Thoracic aorta (tissue), 2 donors: ENCODE measurements around the gene MRPL27. TPM values are rescaled to one million over a fixed set of nuclear protein-coding genes. Genes with fewer than 3 reads are reported as not detected.
"Not testable (repeated sequence)": the region's sequence is repeated elsewhere in the genome, so short reads cannot be mapped to it uniquely, and the experiment has no call there.

ENCODE experiments used
- ATAC-seq: fragments of 150-250 bp; one replicate; pipeline ENCODE4 v1.8.0; 2017; ENCODE audit warnings: low read depth; ENCODE audit not compliant: insufficient number of reproducible peaks, low FRiP score
- DNase-seq: peaks from one replicate; pipeline ENCODE4 v3.0.0-alpha.2; 2020; ENCODE audit warnings: low spot score
- H3K27ac ChIP-seq, 2 donors: fragments of 200-600 bp; sonication (generic); 1 replicate in 1 of 2; 2 replicates in 1 of 2; pipeline ENCODE4 v1.5.1; 2016; ENCODE audit warnings: mild to moderate bottlenecking in 2 of 2, moderate library complexity in 2 of 2
- H3K27me3 ChIP-seq: fragments of 200-600 bp; sonication (generic); replicated peaks from 2 replicates; pipeline ENCODE4 v1.6.0; 2016; ENCODE audit warnings: mild to moderate bottlenecking; ENCODE audit not compliant: insufficient read depth
- H3K36me3 ChIP-seq: fragments of 200-600 bp; sonication (generic); one replicate; pipeline ENCODE4 v1.5.1; 2016
- H3K4me1 ChIP-seq, 2 donors: fragments of 200-600 bp; sonication (generic); 1 replicate in 1 of 2; 2 replicates in 1 of 2; pipeline versions ENCODE4 v1.5.1 to v1.6.0; 2016; ENCODE audit warnings: low read depth in 2 of 2, mild to moderate bottlenecking in 1 of 2; ENCODE audit not compliant: control insufficient read depth in 1 of 2
- H3K4me3 ChIP-seq: fragments of 200-600 bp; sonication (generic); 2 replicates; pipeline ENCODE4 v1.5.1; 2016; ENCODE audit warnings: mild to moderate bottlenecking
- H3K9me3 ChIP-seq: fragments of 200-600 bp; sonication (generic); 2 replicates; pipeline ENCODE4 v1.5.1; 2016
- CTCF ChIP-seq: fragments of 200-600 bp; sonication (generic); IDR thresholded peaks from one replicate; pipeline ENCODE4 v1.5.1; 2019; ENCODE audit warnings: antibody characterized with exemption
- total RNA-seq, 2 donors: library from RNA; depleted of rRNA; stranded (reverse); fragments of >200 nt; gene quantifications; one replicate each; pipeline versions ENCODE4 v1.1.0 to v1.2.3, GENCODE V29; 2016

MRPL27 gene
- total RNA-seq, 2 donors from 2014 or later, result 17.1 to 42.9 TPM

DNA sequence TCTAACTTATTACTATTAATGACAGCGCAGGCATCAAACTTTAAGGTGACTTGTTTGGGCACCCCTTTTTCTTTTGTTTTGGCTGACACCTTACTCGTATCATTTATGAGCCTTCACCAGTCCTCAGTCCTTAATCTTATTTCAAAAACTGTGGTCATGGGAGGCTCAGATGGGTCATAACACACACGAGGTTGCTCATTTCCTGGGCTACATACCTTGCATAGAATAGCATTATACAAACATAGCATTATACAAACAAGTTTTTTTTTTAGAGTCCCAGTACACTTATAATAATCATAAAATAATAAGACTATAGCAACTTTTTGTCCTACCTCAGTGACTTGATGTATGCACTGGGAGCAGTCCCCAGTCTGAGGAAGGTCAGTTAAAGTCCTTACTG, 41.8 kb upstream of the MRPL27 start:
- no peak for TF ChIP-seq CTCF
- Histone ChIP-seq H3K4me1 (no peaks in the 10 kb centered on the region), H3K9me3 (no peaks in the 10 kb centered on the region), H3K27ac (no peak overlapping the region), H3K36me3 (no peaks in the 10 kb centered on the region), H3K4me3 (no peak overlapping the region), H3K27me3 (no peaks in the 10 kb centered on the region)
- ATAC-seq (no peak), DNase-seq (no peak)

DNA sequence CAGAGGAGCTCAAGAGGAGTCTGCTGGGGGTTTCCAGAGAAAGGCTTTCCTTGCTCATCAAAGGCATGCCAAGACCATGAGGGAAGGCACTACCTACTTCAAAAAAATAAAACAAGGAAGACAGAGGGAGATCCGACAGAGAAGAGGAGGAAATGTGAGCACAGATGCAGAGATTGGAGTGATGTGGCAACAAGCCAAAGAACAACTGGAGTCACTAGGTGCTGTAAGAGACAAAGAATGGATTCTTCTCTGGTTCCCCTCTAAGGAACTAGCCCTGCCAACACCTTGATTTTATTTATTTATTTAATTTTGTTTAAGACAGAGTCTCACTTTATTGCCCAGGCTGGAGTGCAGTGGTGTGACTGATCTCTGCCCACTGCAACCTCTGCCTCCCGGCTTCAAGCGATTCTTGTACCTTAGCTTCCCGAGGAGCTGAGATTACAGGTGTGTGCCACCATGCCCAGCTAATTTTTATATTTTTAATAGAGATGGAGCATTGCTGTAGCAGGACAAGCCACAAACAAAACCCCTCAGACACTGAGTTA, 39.3 kb upstream of the MRPL27 start:
- no peaks in the 10 kb centered on the region for H3K27me3 ChIP-seq
- H3K4me1 ChIP-seq, result no peaks in the 10 kb centered on the region
- DNase-seq (no peak), ATAC-seq (no peak)
- H3K36me3 ChIP-seq, result no peaks in the 10 kb centered on the region
- no peak overlapping the region for H3K27ac ChIP-seq
- H3K4me3 ChIP-seq, result no peak overlapping the region
- no peak for TF ChIP-seq CTCF
- no peaks in the 10 kb centered on the region for H3K9me3 ChIP-seq

DNA sequence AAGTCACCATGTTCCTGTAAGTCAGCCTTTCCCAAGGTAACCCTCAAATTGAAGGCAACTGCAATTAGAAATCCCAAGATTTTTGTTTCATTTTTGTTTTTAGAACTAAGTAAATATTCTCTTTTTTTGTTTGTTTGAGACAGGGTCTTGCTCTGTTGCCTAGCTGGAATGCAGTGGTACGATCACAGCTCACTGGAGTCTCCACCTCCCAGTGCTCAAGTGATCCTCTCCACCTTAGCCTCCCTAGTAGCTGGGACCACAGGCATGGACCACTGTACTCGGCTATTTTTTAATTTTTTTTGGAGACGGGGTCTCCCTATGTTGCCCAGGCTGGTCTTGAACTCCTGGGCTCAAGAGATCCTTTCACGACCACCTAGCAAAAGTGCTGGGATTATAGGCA, 34.9 kb upstream of the MRPL27 start:
- no peaks in the 10 kb centered on the region for H3K9me3 ChIP-seq
- no peak for ATAC-seq
- H3K27me3 ChIP-seq, result no peaks in the 10 kb centered on the region
- no peak for DNase-seq
- no peaks in the 10 kb centered on the region for H3K36me3 ChIP-seq
- TF ChIP-seq CTCF, result no peak
- H3K27ac ChIP-seq, result no peak overlapping the region
- H3K4me3 ChIP-seq, result no peak overlapping the region
- no peaks in the 10 kb centered on the region for H3K4me1 ChIP-seq

DNA sequence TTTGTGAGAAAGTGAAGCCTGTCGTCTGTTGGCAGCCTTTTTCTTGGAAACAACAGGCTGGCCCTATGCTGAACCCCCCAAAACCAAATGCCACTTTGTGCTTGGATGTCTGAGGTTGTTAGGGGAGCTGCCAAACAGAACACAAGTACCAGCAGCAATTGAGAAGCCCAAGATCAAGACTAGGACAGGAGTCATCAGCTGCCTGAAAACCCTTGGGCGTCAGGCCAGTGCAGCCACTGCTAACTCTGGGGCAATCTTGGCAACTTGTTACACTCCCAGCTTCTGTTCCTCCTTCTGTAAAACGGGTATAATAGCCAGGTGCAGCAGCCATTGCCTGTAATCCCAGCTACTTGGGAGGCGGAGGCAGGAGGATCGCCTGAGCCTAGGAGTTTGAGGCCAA, 33.6 kb upstream of the MRPL27 start:
- Histone ChIP-seq H3K9me3 (no peaks in the 10 kb centered on the region), H3K36me3 (no peaks in the 10 kb centered on the region), H3K4me1 (no peaks in the 10 kb centered on the region), H3K4me3 (no peak overlapping the region), H3K27ac (no peak overlapping the region), H3K27me3 (no peaks in the 10 kb centered on the region)
- no peak for TF ChIP-seq CTCF
- no peak for ATAC-seq
- no peak for DNase-seq

DNA sequence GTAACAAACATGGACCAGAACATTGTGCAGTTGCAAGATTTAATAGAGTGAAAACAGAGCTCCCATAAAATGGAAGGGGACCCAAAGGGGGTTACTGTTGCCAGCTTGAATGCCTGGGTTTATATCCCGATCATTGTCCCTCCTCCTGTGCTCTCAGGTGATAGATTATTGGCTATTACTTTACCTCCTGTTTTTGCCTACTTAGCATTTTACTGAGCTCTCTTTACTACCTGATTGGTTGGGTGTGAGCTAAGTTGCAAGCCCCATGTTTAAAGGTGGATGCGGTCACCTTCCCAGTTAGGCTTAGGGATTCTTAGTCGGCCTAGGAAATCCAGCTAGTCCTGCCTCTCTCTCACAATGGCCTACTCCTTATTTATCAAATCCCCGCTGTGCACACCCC, 32.4 kb upstream of the MRPL27 start:
- not testable (repeated sequence) for H3K27me3 ChIP-seq, DNase-seq, H3K27ac ChIP-seq, H3K4me1 ChIP-seq, H3K4me3 ChIP-seq, ATAC-seq, H3K36me3 ChIP-seq, H3K9me3 ChIP-seq

DNA sequence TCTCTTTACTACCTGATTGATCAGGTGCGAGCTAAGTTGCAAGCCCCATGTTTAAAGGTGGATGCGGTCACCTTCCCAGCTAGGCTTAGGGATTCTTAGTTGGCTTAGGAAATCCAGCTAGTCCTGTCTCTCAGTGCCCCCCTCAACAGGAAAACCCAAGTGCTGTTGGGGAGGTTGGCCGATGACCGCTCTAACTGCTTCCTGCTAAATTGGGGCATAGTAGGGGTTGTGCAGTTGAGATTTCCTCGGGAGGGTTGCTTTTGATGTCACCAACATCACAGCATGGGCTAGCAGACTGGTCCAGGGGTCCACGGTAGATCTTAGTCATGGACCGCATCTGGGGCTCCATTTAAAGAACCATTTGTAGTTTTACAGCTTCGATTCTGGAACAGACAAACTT, 26.6 kb upstream of the MRPL27 start:
- not testable (repeated sequence) for H3K36me3 ChIP-seq, H3K27me3 ChIP-seq, H3K9me3 ChIP-seq, DNase-seq, H3K27ac ChIP-seq, ATAC-seq, H3K4me3 ChIP-seq
- peaks cover 11 to 21% of the 10 kb centered on the region in 2 donors for H3K4me1 ChIP-seq

- not testable (repeated sequence) for DNase-seq, ATAC-seq, H3K27me3 ChIP-seq
Measured at GRCh38 chr17:50398672-50399071, 25.7 kb upstream of the MRPL27 start.

More at GRCh38 chr17:50398672-50399071, 25.7 kb upstream of the MRPL27 start:
- Histone ChIP-seq H3K4me1 (peaks cover 11 to 24% of the 10 kb centered on the region in 2 donors), H3K36me3 (peaks cover 12% of the 10 kb centered on the region)
- not testable (repeated sequence) for H3K4me3 ChIP-seq, H3K9me3 ChIP-seq, H3K27ac ChIP-seq
